Peyer's patch (tissue), 4 donors: ENCODE data around the gene SLC22A1. TPM values are rescaled to one million over a fixed set of nuclear protein-coding genes. Genes with fewer than 3 reads are reported as not detected.
"Not testable (repeated sequence)": the region's sequence is repeated elsewhere in the genome, so short reads cannot be mapped to it uniquely, and the experiment has no call there.

ENCODE experiments used
- DNase-seq, 3 donors: peaks; one replicate each; pipeline ENCODE4 v3.0.0-alpha.2; 2017 to 2019
- H3K27ac ChIP-seq, 4 donors: fragments of 200-600 bp; sonication (generic); one replicate each; pipeline ENCODE4 v1.5.1; 2016 to 2019
- H3K27me3 ChIP-seq, 2 donors: fragments of 200-600 bp; sonication (generic); one replicate each; pipeline ENCODE4 v1.5.1; 2019
- H3K36me3 ChIP-seq, 3 donors: fragments of 200-600 bp; sonication (generic); one replicate each; pipeline ENCODE4 v1.5.1; 2016 to 2019
- H3K4me1 ChIP-seq, 4 donors: fragments of 200-600 bp; sonication (generic); one replicate each; pipeline ENCODE4 v1.5.1; 2016 to 2019
- H3K4me3 ChIP-seq, 4 donors: fragments of 200-600 bp; sonication (generic); 1 replicate in 3 of 4; 2 replicates in 1 of 4; pipeline ENCODE4 v1.5.1; 2016 to 2019; ENCODE audit warnings: mild to moderate bottlenecking in 1 of 4
- H3K9me3 ChIP-seq, 4 donors: fragments of 200-600 bp; sonication (generic); one replicate each; pipeline ENCODE4 v1.5.1; 2016 to 2019; ENCODE audit warnings: mild to moderate bottlenecking in 1 of 4
- CTCF ChIP-seq, 6 experiments: fragments of 450-650 bp in 4 of 6; fragments of 200-600 bp in 2 of 6; sonication (generic) in 1 of 6; IDR thresholded peaks; one replicate each; pipeline ENCODE4 v1.5.1; 2017 to 2019; ENCODE audit warnings: antibody characterized with exemption in 6 of 6, mild to moderate bottlenecking in 3 of 6, moderate library complexity in 1 of 6
- POLR2A ChIP-seq, 2 donors: fragments of 450-650 bp; IDR thresholded peaks; one replicate each; pipeline ENCODE4 v1.5.1; 2017; ENCODE audit warnings: antibody characterized with exemption in 2 of 2, mild to moderate bottlenecking in 2 of 2, moderate library complexity in 2 of 2
- total RNA-seq, 4 donors: library from RNA; depleted of rRNA; stranded (reverse); fragments of >200 nt; gene quantifications; one replicate each; pipeline ENCODE4 v1.1.0, GENCODE V29; 2016

The SLC22A1 gene
- total RNA-seq, 4 donors from 2014 or later, result 1.1 to 8.2 (median 4.7) TPM; not detected in 1

- Histone ChIP-seq H3K27ac (peak overlapping the region in 2 of 4 donors; percentile 11 to 37), H3K27me3 (no peaks in the 10 kb centered on the region), H3K9me3 (no peaks in the 10 kb centered on the region), H3K4me3 (no peak overlapping the region), H3K36me3 (peaks cover 0 to 91% (median 0%) of the 10 kb centered on the region in 3 donors), H3K4me1 (peaks cover 0 to 6% (median 0%) of the 10 kb centered on the region in 4 donors)
- DNase-seq, result no peak
- no peak for TF ChIP-seq POLR2A (IDR thresholded peaks at IDR 0.05)
- no peak for TF ChIP-seq CTCF (IDR thresholded peaks at IDR 0.05)
Observed at GRCh38 chr6:160088784-160089533, 32.7 kb upstream of the SLC22A1 start.

GRCh38 chr6:160089534-160089897, 32.1 kb upstream of the SLC22A1 start:
- Histone ChIP-seq H3K27me3 (no peaks in the 10 kb centered on the region), H3K36me3 (peaks cover 0 to 91% (median 0%) of the 10 kb centered on the region in 3 donors), H3K9me3 (no peaks in the 10 kb centered on the region), H3K4me1 (peaks cover 0 to 6% (median 0%) of the 10 kb centered on the region in 4 donors), H3K4me3 (no peak overlapping the region), H3K27ac (peak overlapping the region in 2 of 4 donors; percentile 11 to 41)
- DNase-seq, result no peak
- TF ChIP-seq CTCF (IDR thresholded peaks at IDR 0.05) (no peak), POLR2A (IDR thresholded peaks at IDR 0.05) (no peak)

GRCh38 chr6:160090442-160091239, 31.0 kb upstream of the SLC22A1 start:
- H3K4me1 ChIP-seq, H3K9me3 ChIP-seq, H3K27me3 ChIP-seq, DNase-seq, H3K4me3 ChIP-seq: not testable (repeated sequence)
- peak overlapping the region in 2 of 4 donors; percentile 32 to 70 for H3K27ac ChIP-seq
- peaks cover 0 to 86% (median 0%) of the 10 kb centered on the region in 3 donors for H3K36me3 ChIP-seq

- H3K27ac ChIP-seq, H3K4me3 ChIP-seq: not testable (repeated sequence)
- H3K36me3 ChIP-seq, result peaks cover 0 to 84% (median 0%) of the 10 kb centered on the region in 3 donors
Observed at GRCh38 chr6:160092176-160092575, 29.4 kb upstream of the SLC22A1 start.

GRCh38 chr6:160092602-160093001, 29.0 kb upstream of the SLC22A1 start:
- Histone ChIP-seq H3K4me3 (no peak overlapping the region), H3K36me3 (peaks cover 0 to 86% (median 0%) of the 10 kb centered on the region in 3 donors), H3K9me3 (no peaks in the 10 kb centered on the region), H3K4me1 (peaks cover 0 to 6% (median 0%) of the 10 kb centered on the region in 4 donors), H3K27me3 (no peaks in the 10 kb centered on the region), H3K27ac (no peak overlapping the region)
- DNase-seq, result no peak
- no peak for TF ChIP-seq CTCF (IDR thresholded peaks at IDR 0.05)
- TF ChIP-seq POLR2A (IDR thresholded peaks at IDR 0.05), result no peak

More at GRCh38 chr6:160092176-160092575, 29.4 kb upstream of the SLC22A1 start:
- H3K4me1 ChIP-seq, DNase-seq, H3K27me3 ChIP-seq, H3K9me3 ChIP-seq: not testable (repeated sequence)

GRCh38 chr6:160093061-160093460, 28.6 kb upstream of the SLC22A1 start:
- DNase-seq, result no peak
- Histone ChIP-seq H3K4me1 (peaks cover 0 to 6% (median 0%) of the 10 kb centered on the region in 4 donors), H3K9me3 (no peaks in the 10 kb centered on the region), H3K36me3 (peaks cover 0 to 88% (median 0%) of the 10 kb centered on the region in 3 donors), H3K27me3 (no peaks in the 10 kb centered on the region), H3K4me3 (no peak overlapping the region), H3K27ac (no peak overlapping the region)
- TF ChIP-seq POLR2A (IDR thresholded peaks at IDR 0.05) (no peak), CTCF (IDR thresholded peaks at IDR 0.05) (no peak)
